GM21367 (cell line): Measurements from ENCODE around the gene MAB21L1.

Source experiments
- ATAC-seq: cut with Tn5 transposase; IDR thresholded peaks from one replicate; pipeline ENCODE4 v1.9.1; 2021; ENCODE audit not compliant: unreplicated experiment

Gene MAB21L1

GRCh38 chr13:35475960-35476943 lies at the start of gene MAB21L1:
Gene MAB21L1 (minus strand): TSS chr13:35476689. CDS start chr13:35476138, 551 bp downstream.
- ATAC-seq = no peak

DNA sequence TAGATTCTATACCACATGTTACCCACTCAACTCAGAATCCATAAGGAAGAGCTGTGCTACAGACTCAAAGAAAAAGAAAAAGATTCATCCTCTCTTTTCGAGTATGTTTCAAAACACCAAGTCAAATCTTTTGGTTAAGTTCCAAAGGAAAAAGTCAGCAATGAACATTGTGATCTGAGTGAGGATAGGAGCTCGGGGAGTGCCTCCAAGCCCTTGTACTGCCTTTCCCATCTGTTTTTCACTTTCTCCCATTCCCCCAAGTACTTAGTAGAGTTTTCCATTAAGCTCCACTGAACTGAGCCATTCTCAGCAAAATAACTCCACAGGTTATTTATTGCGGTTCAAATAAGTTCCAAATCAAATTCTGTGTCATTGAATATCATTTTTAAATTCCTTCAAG lies 47.7 kb upstream of the MAB21L1 start:
- no peak for ATAC-seq

GRCh38 chr13:35518337-35518946 lies 42.0 kb upstream of the MAB21L1 start:
- no peak for ATAC-seq

DNA sequence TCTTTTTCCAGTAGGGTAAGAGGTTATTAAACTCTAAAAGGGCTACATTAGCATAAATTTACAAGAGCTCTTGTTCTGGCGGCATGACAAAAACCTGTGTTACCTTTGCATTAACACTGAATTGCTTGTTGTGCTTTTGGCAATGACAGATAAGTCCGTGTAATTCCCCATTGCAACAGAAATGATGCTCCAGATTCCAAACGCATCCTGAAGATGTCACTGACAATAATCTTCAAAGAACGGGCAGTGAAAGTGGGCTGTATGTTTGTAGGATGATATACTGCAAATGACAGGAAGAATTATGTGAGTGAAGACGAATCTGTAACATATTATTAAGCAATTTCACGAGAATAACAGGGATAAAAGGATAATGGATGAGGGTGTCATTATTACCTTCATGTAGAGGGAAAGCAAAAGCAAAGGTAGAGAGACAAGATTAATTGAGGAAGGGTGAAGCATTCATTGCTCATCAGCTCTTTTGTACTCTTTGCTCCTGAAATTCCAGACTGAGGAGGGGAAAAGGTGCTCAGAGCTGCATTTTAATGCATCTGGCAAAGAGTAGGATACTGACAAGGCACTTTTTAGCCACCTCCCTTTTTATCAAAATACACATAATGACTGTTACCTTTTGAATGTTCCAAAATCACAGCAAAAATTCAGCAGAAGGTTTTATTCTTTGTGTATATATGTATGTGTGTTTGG lies 38.5 kb upstream of the MAB21L1 start:
- ATAC-seq = no peak

DNA sequence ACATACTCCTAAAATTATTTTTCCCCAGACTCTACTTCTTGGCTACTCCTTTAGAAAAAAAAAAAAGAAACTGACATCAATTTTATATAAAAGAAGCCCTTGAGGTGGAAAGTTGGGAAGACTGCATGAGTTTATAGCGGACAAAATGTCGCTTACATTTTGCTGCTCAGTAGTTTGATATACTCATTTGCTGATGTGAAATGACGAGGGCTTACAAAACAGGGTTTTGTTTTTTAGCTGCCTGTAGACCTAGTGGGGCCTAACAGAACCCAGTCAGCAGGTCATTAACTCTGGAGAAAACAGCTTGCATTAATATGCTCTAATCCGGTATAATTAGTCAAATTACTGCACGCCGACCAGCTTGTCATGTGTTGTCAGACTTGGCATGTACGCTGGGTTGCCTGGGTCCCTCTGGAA lies 37.6 kb upstream of the MAB21L1 start:
- ATAC-seq = no peak

DNA sequence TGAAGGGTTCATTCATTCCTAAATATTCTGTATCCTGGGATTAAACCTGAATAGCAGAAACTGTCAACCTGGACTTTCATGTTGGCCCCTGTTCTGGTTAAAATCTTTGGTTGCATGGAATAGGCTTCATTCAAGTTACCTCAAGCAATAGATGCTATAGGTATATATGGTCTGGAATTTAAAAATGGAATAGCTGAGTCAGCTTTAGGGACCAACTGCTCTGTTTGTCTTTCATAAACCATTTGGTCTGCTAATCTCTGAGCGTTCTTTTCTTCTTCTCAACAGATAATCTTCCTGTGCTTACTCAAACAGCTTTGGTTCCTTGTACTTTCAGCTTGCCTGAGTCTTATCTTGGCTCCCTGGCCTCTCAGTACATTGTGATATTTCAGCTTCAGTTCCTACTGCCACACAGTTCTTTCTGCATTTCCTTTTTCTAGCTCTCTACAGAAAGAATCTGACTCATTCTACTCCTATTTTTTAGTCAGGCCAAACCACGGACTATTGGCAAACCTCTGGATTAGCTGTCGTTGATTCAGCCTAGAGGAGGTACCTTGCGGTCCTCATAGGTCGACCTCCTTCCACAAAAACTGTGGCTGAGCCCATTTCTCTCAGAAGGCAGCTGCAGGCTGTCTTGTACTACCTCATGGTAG lies 35.9 kb upstream of the MAB21L1 start:
- no peak for ATAC-seq

DNA sequence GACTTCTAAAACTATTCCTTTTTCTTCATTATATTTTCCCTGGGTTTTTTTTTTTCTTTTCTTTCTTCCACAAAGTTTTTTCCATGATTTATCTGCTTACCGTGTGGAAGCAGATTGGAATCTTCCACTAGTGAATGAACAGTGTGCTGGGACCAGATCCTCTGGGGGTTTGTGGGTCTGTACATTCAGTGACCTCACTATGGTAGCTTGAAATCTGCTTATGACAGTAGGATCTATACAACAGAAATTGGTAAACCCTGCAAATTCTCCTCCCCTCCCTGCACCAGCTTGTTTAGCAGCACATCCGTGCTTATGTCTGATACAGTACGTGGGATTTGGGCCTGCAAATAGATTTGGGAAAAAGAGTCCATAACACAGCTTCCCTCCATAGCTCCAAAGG lies 26.0 kb upstream of the MAB21L1 start:
- no peak for ATAC-seq

DNA sequence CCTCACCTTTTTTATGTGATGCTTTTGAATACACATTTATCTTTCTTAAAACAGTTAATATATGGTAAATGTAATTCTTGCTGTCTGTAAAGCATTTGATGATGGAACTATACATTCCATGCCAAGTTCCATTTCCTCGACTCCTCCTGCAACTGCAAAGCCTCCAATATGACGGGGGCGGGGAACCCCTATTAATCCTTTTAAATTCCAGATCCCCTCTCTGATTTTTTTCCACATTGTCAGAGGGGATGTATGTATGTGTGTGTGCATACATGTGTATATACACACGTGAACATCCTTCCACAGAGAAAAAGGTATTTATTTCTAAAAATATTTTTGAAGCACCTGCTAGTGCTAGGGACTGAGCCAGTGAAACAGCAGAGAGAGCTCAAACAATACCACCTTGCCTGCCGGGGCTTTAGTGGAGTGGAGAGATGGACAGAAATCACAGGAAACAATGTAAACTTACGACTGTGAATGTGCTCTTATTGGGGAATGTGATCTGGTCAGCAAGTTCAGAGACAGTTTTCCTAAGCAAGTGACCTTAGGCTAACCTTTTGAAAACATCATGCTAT lies 25.3 kb upstream of the MAB21L1 start:
- no peak for ATAC-seq

DNA sequence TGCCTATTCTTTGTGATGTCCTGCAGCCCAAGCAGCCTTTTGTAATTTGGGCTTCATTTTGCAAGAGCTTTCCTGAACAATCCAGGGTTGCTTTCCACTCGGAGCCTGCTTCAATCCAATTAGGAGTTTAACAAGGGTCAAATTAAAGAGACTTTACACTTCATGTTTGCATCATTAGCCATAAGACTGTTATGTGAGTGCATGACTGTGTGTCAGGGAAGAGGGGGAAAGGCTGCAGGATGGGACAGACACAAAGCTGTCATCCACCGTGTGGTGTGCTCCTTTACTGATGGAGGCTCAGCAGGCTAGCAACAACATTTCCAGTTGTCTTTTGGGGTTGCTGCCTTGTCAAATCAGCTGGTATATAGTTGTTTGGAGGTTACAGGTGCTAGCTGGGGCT lies 23.7 kb upstream of the MAB21L1 start:
- no peak for ATAC-seq

DNA sequence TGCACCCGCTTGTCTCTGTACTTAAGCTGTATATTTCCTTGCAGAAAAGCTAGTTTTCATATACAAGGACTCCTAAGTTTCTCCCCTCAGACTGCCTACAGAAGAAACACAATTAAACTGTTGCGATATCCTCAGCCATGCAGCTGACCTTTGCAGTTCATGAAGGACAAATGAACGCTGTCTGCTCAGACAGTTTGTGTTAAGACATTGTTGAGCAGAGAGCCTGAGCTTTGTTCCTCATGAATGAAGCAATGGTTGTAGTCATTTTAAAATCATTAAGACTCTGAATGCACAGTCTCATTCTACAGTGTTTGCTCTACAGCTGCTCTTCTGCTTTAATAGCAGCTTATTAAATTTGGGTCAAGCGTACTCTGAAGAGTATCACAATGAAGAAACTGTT lies 23.2 kb upstream of the MAB21L1 start:
- ATAC-seq = no peak

- ATAC-seq = no peak
These were observed 22.7 kb upstream of the MAB21L1 start for GRCh38 chr13:35499196-35499662.

GRCh38 chr13:35498231-35498630 lies 21.7 kb upstream of the MAB21L1 start:
- ATAC-seq = no peak

DNA sequence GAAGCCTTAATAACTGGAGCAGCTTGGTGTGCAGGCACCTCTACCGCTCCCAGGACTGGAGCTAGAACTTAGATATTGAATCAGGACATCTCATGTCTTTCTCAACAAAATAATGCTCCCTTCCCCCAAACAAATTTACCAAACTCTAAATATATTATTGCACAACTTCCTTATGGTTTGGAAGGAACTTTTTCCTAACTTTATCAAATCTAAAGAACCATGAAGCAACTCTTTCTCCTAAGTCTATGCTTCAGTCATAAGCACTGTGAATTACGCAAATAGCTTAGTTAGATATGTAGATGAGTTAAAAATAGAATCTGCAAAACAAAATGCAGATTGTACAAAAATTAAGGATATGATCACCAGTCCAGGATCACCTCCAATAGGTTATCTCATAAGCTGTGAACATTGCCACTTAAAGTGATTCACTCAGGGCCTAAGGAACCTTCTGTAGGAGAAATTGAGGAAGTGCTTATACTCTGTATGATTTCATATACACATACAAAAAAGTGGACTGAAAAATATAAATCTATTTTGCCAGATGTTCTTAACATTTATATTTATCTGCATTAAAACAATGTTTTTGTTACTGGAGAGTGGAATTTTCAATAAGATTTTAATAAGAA lies 20.4 kb upstream of the MAB21L1 start:
- no peak for ATAC-seq

DNA sequence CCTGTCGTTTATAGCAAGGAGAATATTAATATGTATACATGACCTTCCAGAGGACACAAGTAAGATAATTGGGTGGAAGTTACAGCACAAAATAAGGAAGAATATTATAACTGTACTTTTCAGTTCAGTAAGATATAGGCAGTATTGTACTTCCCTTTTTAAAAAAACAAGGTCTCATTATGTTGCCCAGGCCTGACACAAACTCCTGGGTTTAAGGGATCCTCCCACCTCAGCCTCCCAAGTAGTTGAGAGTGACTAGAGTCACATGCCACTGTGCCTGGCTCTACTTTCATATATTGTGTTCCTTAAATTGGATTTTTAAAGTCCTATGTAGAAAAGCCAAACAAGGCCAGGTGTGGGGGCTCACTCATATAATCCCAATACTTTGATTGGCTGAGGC lies 19.5 kb upstream of the MAB21L1 start:
- no peak for ATAC-seq

GRCh38 chr13:35489050-35489449 lies 12.6 kb upstream of the MAB21L1 start:
- no peak for ATAC-seq

- ATAC-seq = no peak
These were observed 8.9 kb upstream of the MAB21L1 start for GRCh38 chr13:35485424-35485823.

DNA sequence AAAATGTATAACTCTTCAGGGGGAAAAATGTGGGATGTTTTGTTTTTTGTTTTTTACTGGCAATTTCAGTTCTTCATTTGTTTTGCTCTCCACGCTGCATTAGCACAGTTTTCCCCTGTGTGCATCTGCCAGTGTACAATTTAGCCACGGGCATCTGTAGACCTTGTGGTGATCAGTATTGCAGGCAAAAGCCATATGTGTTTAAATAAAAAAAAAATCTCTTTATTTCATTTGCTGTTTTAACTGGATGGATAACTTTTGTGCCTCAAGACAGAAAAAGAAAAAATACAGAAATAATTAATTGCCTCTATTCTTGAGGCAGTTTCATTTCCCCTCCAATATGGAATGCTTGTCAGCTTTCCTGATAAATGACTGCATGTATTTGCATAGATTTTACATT lies 7.9 kb upstream of the MAB21L1 start:
- no peak for ATAC-seq

DNA sequence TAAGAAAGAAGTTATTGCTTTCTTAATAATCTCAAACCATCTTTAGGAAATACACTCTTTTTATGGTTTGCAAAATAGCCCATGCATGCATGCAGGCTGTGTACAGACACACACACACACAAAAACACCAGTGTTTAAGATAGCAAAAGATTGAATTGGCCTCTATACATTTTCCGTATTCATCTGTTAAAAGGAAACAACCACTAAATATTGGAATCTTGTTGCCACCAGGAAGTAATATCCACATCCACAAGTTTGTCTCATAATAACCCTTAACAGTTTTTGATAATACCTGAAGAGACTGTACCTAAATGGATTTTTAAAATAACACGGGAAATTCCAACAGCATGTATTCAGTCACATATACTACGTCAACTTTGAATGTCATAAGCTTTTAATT lies 7.3 kb upstream of the MAB21L1 start:
- ATAC-seq = no peak

- ATAC-seq = no peak
These were observed 6.0 kb upstream of the MAB21L1 start for GRCh38 chr13:35482527-35482926.

GRCh38 chr13:35481777-35482176 lies 5.3 kb upstream of the MAB21L1 start:
- no peak for ATAC-seq
